ENCODE measurements around the gene TMED10.

TMED10 gene

GRCh38 chr14:75140620-75141019 is 35.8 kb downstream of the TMED10 start:
- no peak for TF ChIP-seq CTCF (conservative IDR thresholded peaks at IDR 0.05; ENCODE audit: control insufficient read depth, insufficient read depth, low read depth, low read length)
- H3K4me3 ChIP-seq (ENCODE audit: control insufficient read depth, low read depth, low read length) = no peak overlapping the region
- no peak for DNase-seq (ENCODE audit: low read depth)

- TF ChIP-seq CTCF (conservative IDR thresholded peaks at IDR 0.05; ENCODE audit: control insufficient read depth, insufficient read depth, low read depth, low read length) = no peak
- no peak for DNase-seq (ENCODE audit: low read depth)
- H3K4me3 ChIP-seq (ENCODE audit: control insufficient read depth, low read depth, low read length) = no peak overlapping the region
These were observed 37.2 kb downstream of the TMED10 start for GRCh38 chr14:75139185-75139584.

GRCh38 chr14:75138492-75138891 is 37.9 kb downstream of the TMED10 start:
- no peak overlapping the region for H3K4me3 ChIP-seq (ENCODE audit: control insufficient read depth, low read depth, low read length)
- DNase-seq (ENCODE audit: low read depth) = no peak

GRCh38 chr14:75134644-75135043 is 41.8 kb downstream of the TMED10 start:
- TF ChIP-seq CTCF (conservative IDR thresholded peaks at IDR 0.05; ENCODE audit: control insufficient read depth, insufficient read depth, low read depth, low read length) = no peak
- H3K4me3 ChIP-seq (ENCODE audit: control insufficient read depth, low read depth, low read length) = no peak overlapping the region
- DNase-seq (ENCODE audit: low read depth) = no peak

More at GRCh38 chr14:75138492-75138891, 37.9 kb downstream of the TMED10 start:
- no peak for TF ChIP-seq CTCF (conservative IDR thresholded peaks at IDR 0.05; ENCODE audit: control insufficient read depth, insufficient read depth, low read depth, low read length)

- no peak overlapping the region for H3K4me3 ChIP-seq (ENCODE audit: control insufficient read depth, low read depth, low read length)
- no peak for DNase-seq (ENCODE audit: low read depth)
- TF ChIP-seq CTCF (conservative IDR thresholded peaks at IDR 0.05; ENCODE audit: control insufficient read depth, insufficient read depth, low read depth, low read length) = no peak
These were observed 42.8 kb downstream of the TMED10 start for GRCh38 chr14:75133597-75133996.

- TF ChIP-seq CTCF (conservative IDR thresholded peaks at IDR 0.05; ENCODE audit: control insufficient read depth, insufficient read depth, low read depth, low read length) = peak; percentile 68
- peak; percentile 81 for DNase-seq (ENCODE audit: low read depth)
- no peak overlapping the region for H3K4me3 ChIP-seq (ENCODE audit: control insufficient read depth, low read depth, low read length)
These were observed 43.9 kb downstream of the TMED10 start for GRCh38 chr14:75132382-75133086.
